Ishikawa (cell line): ENCODE measurements around the gene P2RY12.

Experiments
- CEBPB ChIP-seq: IDR thresholded peaks from 2 replicates; pipeline ENCODE4 v1.6.1; 2012
- CREB1 ChIP-seq: IDR thresholded peaks from 2 replicates; pipeline ENCODE4 v1.6.1; 2012; ENCODE audit warnings: low read depth
- EGR1 ChIP-seq: IDR thresholded peaks from 2 replicates; pipeline ENCODE4 v1.6.1; 2012
- EP300 ChIP-seq: IDR thresholded peaks from 2 replicates; pipeline ENCODE4 v1.6.1; 2012; ENCODE audit warnings: borderline replicate concordance
- FOXM1 ChIP-seq: IDR thresholded peaks from 2 replicates; pipeline ENCODE4 v1.6.1; 2012; ENCODE audit warnings: low read depth, borderline replicate concordance
- NFIC ChIP-seq: IDR thresholded peaks from 2 replicates; pipeline ENCODE4 v1.6.1; 2012
- RAD21 ChIP-seq: IDR thresholded peaks from 2 replicates; pipeline ENCODE4 v1.6.1; 2012; ENCODE audit warnings: low read depth
- TAF1 ChIP-seq: IDR thresholded peaks from 2 replicates; pipeline ENCODE4 v1.6.1; 2012; ENCODE audit warnings: low read depth, mild to moderate bottlenecking
- TCF12 ChIP-seq: IDR thresholded peaks from 2 replicates; pipeline ENCODE4 v1.6.1; 2012; ENCODE audit warnings: low read depth
- TEAD4 ChIP-seq: IDR thresholded peaks from 2 replicates; pipeline ENCODE4 v1.6.1; 2012
- YY1 ChIP-seq: IDR thresholded peaks from 2 replicates; pipeline ENCODE4 v1.6.1; 2012; ENCODE audit warnings: low read depth
- ZBTB7A ChIP-seq: IDR thresholded peaks from 2 replicates; pipeline ENCODE4 v1.6.1; 2012; ENCODE audit warnings: low read depth
- TF ChIP-seq, protein P1 (sequence below): IDR thresholded peaks from 2 replicates; pipeline ENCODE4 v1.6.1; 2012
- TF ChIP-seq, protein P2 (sequence below): IDR thresholded peaks from 2 replicates; pipeline ENCODE4 v1.6.1; 2012
- TF ChIP-seq, protein P3 (sequence below): IDR thresholded peaks from 2 replicates; pipeline ENCODE4 v1.6.1; 2012; ENCODE audit warnings: low read depth, mild to moderate bottlenecking

Gene P2RY12

DNA sequence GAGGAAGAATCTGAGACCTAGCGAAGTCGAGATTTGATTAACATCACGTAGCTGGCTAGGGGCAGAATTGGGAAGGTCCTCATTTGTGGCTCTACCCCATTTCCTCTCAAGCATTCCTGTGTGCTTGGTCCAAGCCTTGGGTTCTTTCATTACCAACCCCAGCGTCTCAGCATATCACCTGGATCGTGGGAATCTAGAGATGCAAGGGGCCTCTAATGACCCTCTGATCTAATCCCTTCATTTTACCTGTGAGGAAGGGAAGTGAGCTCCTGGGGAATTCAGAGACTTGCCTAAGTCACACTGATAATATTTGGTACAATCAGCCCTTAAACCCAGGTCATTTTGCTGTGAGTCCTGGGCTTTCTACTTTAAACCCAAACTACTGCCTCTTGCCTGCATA is 70.0 kb downstream of the P2RY12 start:
- no peak for TF ChIP-seq ZBTB7A
- TF ChIP-seq, protein P1, sequence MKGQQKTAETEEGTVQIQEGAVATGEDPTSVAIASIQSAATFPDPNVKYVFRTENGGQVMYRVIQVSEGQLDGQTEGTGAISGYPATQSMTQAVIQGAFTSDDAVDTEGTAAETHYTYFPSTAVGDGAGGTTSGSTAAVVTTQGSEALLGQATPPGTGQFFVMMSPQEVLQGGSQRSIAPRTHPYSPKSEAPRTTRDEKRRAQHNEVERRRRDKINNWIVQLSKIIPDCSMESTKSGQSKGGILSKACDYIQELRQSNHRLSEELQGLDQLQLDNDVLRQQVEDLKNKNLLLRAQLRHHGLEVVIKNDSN = no peak
- no peak for TF ChIP-seq TAF1
- TF ChIP-seq FOXM1 = no peak
- TF ChIP-seq EP300 = no peak
- no peak for TF ChIP-seq TCF12
- TF ChIP-seq TEAD4 = no peak
- TF ChIP-seq CREB1 = no peak
- TF ChIP-seq EGR1 = no peak
- no peak for TF ChIP-seq NFIC
- TF ChIP-seq CEBPB = no peak
- TF ChIP-seq, protein P2, sequence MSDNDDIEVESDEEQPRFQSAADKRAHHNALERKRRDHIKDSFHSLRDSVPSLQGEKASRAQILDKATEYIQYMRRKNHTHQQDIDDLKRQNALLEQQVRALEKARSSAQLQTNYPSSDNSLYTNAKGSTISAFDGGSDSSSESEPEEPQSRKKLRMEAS = no peak
- no peak for TF ChIP-seq RAD21
- TF ChIP-seq, protein P3, sequence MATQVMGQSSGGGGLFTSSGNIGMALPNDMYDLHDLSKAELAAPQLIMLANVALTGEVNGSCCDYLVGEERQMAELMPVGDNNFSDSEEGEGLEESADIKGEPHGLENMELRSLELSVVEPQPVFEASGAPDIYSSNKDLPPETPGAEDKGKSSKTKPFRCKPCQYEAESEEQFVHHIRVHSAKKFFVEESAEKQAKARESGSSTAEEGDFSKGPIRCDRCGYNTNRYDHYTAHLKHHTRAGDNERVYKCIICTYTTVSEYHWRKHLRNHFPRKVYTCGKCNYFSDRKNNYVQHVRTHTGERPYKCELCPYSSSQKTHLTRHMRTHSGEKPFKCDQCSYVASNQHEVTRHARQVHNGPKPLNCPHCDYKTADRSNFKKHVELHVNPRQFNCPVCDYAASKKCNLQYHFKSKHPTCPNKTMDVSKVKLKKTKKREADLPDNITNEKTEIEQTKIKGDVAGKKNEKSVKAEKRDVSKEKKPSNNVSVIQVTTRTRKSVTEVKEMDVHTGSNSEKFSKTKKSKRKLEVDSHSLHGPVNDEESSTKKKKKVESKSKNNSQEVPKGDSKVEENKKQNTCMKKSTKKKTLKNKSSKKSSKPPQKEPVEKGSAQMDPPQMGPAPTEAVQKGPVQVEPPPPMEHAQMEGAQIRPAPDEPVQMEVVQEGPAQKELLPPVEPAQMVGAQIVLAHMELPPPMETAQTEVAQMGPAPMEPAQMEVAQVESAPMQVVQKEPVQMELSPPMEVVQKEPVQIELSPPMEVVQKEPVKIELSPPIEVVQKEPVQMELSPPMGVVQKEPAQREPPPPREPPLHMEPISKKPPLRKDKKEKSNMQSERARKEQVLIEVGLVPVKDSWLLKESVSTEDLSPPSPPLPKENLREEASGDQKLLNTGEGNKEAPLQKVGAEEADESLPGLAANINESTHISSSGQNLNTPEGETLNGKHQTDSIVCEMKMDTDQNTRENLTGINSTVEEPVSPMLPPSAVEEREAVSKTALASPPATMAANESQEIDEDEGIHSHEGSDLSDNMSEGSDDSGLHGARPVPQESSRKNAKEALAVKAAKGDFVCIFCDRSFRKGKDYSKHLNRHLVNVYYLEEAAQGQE = no peak

DNA sequence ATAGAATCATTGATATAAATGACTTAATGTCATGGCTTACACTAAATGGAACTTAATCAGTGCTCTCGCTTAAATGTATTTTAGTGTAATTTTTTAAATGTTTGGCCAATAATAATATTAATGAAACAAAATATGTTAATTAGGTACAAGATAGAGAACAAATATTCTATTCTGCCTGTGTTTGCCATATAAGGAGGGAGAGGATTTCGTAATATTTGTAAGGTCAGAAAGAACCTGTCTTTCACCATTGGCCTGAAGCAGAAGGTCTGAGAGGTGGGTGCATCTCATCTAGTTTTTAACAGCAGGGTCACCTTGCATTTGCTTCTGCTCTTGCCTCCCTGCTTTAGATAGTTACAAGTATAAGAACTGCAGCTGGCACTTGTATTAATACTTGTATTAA is 70.4 kb downstream of the P2RY12 start:
- TF ChIP-seq CEBPB = peak; percentile 71; the same call in 1 of the 2 replicates
- TF ChIP-seq NFIC = no peak

DNA sequence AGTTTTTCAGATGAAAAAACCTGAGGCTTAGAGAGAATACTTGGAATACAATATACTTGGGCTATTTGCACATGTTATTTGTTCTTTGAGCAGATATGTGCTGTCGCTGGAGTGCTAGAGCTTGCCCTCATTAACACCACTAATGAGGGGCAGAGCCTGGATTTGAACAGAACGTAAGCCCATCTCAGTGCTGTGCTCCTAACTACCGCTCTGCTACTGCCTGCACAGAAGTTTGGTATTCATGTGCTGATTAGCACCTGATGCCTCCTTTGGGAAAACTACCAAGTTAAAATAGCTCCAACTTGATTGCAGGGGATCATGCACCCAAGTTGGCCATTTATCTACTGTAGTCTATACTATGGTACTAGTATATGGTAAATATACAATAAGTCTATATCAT is 71.6 kb downstream of the P2RY12 start:
- TF ChIP-seq FOXM1 (no peak), CREB1 (no peak), TAF1 (no peak), EP300 (no peak), TEAD4 (no peak), YY1 (no peak), TCF12 (no peak), RAD21 (no peak), EGR1 (no peak), CEBPB (no peak), NFIC (no peak), ZBTB7A (no peak)
- TF ChIP-seq, protein P3 = no peak
- TF ChIP-seq, protein P1 = no peak
- TF ChIP-seq, protein P2 = no peak

DNA sequence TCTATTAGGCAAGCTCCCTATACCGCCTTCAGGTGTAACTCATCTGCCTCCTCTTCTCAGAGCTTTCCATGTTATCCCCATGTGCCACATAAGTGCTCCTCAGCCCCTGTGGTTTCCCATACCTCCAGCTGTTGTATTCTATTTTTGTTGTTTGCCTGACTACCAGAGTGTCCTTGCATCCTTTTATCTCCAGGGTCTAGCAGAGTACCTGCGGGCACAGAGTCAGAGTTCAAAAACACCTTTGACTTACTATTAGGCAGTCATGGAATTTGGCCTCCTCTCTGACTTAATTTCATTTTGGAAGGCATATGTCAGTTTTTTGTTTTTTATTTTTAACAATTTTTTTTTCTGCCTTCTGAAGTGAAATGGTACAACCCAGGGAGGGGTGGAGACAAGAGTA is 75.0 kb downstream of the P2RY12 start:
- TF ChIP-seq, protein P2 = no peak
- TF ChIP-seq, protein P3 = no peak

DNA sequence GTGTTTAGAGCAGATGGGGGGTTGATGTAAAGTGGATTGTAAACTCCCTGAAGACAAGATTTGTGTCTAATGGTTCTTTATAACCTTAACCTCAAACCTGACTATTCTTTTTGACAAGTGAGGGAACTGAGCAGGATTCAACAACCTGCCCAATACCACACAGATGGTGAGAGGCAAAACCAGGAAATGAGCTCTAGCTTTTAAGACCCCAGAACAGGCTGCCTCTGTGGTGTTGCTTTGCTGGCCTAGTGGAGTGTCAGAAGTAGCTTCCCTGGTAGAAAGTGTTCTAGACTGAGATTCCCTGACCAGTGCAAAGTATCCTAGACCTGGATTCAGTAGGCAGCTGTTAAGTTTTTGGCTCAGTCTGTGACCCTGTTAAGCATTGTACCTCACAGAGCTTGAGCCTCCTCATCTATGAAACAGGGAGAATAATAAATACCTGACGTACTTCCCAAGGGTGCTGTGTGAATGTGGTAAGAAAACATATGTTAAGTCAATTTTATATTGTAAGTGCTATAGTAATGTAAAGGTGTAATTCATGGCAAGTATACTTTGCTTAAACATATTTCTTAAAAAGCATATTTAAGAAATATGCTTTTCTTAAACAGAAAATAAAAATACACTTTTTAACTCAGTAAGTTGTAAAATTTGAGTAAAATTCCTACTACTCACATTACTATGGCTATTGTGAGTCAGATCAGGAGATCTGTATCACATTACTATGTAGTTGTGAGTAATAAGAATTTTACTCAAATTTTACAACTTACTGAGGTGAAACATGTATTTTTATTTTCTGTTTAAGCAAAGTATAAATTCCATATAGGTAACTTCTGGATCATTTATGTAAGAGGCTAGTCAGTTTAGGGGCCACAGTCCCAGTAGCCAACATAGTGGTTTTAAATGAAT is 76.7 kb downstream of the P2RY12 start:
- TF ChIP-seq FOXM1 = no peak
- TF ChIP-seq, protein P2 = no peak
- TF ChIP-seq ZBTB7A = no peak
- TF ChIP-seq CREB1 = no peak
- no peak for TF ChIP-seq NFIC
- no peak for TF ChIP-seq RAD21
- no peak for TF ChIP-seq YY1
- TF ChIP-seq, protein P3 = no peak
- TF ChIP-seq EGR1 = no peak
- TF ChIP-seq TEAD4 = no peak
- TF ChIP-seq TCF12 = no peak
- TF ChIP-seq, protein P1 = no peak
